ENCODE data around the gene PCSK6. TPM values are rescaled to one million over a fixed set of nuclear protein-coding genes. Genes with fewer than 3 reads are reported as not detected.

Gene PCSK6
- total and polyA plus RNA-seq, 2 experiments from 2014 or later: 0.38 TPM; not detected in 1

DNA sequence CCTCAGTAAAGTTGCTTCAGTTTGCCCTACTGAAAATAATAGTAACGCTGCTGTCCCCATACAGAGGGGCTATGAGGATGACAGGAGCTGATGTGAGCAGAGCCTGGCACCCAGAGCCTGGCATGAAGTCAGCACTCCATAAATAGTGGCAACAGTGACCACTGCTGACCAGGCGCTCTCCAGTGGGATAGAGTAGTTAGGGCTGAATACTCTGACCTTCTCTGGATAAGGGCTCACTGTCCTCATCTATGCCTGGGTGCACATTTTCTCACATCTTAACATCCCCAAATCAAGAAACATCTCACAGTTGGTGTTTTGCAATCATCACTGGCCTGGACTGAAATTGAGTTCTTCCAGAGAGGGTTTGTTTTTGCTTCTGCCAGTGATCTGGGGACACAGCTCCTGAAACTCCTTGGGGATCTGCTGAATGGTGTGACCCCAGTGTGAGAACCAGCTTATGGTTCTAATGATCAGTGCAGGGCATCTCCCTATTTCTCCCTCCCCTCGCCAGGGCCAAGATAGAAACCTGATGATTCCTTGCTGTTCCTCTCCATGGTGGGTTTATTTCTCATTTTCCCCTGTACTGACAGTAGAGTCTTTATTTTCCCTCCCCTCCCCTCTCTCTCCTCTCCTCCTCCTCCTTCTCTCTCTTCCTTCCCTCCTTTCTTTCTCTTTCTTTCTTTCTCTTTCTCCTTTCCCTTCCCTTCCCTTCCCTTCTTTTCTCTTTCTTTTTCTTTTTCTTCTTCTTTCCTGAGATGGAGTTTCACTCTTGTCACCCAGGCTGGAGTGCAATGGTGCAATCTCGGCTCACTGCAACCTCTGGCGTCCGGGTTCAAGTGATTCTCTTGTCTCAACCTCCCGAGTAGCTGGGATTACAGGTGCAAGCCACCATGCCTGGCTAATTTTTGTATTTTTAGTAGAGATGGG, 3.5 kb upstream of the PCSK6 start:
- H4K20me1 ChIP-seq (ENCODE audit: insufficient read depth): no peaks in the 10 kb centered on the region
- H3K4me2 ChIP-seq (ENCODE audit: unreplicated experiment): no peak overlapping the region
- no peaks in the 10 kb centered on the region for H3F3A ChIP-seq (ENCODE audit: insufficient read depth)
- in situ Hi-C loops (cut with MboI): no loop called here
- no peak overlapping the region for H3K9ac ChIP-seq
- no peak overlapping the region for H2AFZ ChIP-seq
- H3K36me3 ChIP-seq (ENCODE audit: low read depth): no peaks in the 10 kb centered on the region
- H3K9me3 ChIP-seq (ENCODE audit: low read depth): no peaks in the 10 kb centered on the region
- H3K79me2 ChIP-seq (ENCODE audit: insufficient read depth): no peaks in the 10 kb centered on the region
- H3K4me3 ChIP-seq: no peak overlapping the region
- DNase-seq: no peak
- peaks cover 38% of the 10 kb centered on the region for H3K27me3 ChIP-seq (replicated peaks; ENCODE audit: insufficient read depth)
- no peaks in the 10 kb centered on the region for H3K9me2 ChIP-seq (ENCODE audit: insufficient read depth)
- no peaks in the 10 kb centered on the region for H3K4me1 ChIP-seq (ENCODE audit: insufficient read depth)
- no peak overlapping the region for H3K27ac ChIP-seq
- no peak for TF ChIP-seq EZH2 (IDR thresholded peaks at IDR 0.05; ENCODE audit: insufficient read depth, poor library complexity, severe bottlenecking)
- TF ChIP-seq EZH2phosphoT487 (IDR thresholded peaks at IDR 0.05; ENCODE audit: insufficient read depth, low read depth): no peak
- 81 to 83% methylated on average over 7 of the region's 7 CpGs for WGBS, 2 experiments (ENCODE audit: low coverage in 1 of 2, low lambda C conversion rate in 2 of 2, missing lambda C conversion rate in 2 of 2)

DNA sequence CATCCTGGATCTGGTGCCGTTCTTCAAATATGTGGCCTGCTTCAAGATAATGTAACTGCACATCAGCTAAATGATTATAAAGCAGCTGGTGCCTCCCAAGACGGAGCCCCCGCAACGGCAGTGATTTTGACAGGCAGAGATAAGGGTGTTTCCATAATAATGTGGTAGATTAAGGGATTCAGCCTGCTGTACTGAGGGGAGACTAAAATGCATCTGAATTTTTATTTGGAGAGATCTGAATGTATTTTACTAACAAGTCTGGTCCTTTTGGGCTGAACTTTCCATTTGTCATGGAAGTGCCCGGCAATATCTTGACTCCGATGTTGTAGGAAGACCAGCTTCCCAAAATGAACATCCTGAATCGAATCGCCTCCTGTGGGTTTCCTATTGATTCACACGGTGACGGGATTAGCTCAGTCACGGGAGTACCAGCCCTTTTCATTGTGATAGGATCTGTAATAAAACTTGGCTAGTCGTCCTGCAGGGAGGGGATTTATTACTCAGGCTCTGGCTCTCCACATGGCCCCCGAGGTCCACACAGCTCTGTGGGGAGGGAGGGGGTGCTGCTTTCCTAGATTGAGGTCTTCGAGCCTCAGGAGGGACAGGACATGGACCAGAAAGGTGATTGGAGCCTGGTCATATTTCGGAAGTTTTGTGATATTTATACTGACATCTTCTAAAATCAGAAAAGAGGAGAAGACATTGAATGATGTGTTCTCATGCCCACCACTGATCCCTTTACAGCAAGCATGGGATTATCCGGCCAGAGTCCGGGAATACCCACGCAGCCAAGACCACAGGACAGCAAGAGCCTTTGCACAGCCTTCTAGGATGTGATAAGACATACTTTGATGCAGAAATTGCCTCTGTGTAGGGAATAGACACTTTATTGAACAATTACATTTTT, 2.5 kb upstream of the PCSK6 start:
- DNase-seq: no peak
- Histone ChIP-seq H3K4me2 (ENCODE audit: unreplicated experiment) (no peak overlapping the region), H3K4me1 (ENCODE audit: insufficient read depth) (no peaks in the 10 kb centered on the region), H3K79me2 (ENCODE audit: insufficient read depth) (no peaks in the 10 kb centered on the region), H3K9ac (no peak overlapping the region), H3K36me3 (ENCODE audit: low read depth) (no peaks in the 10 kb centered on the region), H4K20me1 (ENCODE audit: insufficient read depth) (no peaks in the 10 kb centered on the region), H3K9me2 (ENCODE audit: insufficient read depth) (no peaks in the 10 kb centered on the region), H3K9me3 (ENCODE audit: low read depth) (no peaks in the 10 kb centered on the region), H3K27me3 (replicated peaks; ENCODE audit: insufficient read depth) (peaks cover 40% of the 10 kb centered on the region), H2AFZ (no peak overlapping the region), H3K4me3 (no peak overlapping the region), H3K27ac (no peak overlapping the region), H3F3A (ENCODE audit: insufficient read depth) (no peaks in the 10 kb centered on the region)
- WGBS, 2 experiments (ENCODE audit: low coverage in 1 of 2, low lambda C conversion rate in 2 of 2, missing lambda C conversion rate in 2 of 2): 78 to 81% methylated on average over 18 of the region's 18 CpGs
- in situ Hi-C loops (cut with MboI): no loop called here
- TF ChIP-seq EZH2 (IDR thresholded peaks at IDR 0.05; ENCODE audit: insufficient read depth, poor library complexity, severe bottlenecking) (no peak), EZH2phosphoT487 (IDR thresholded peaks at IDR 0.05; ENCODE audit: insufficient read depth, low read depth) (no peak)

DNA sequence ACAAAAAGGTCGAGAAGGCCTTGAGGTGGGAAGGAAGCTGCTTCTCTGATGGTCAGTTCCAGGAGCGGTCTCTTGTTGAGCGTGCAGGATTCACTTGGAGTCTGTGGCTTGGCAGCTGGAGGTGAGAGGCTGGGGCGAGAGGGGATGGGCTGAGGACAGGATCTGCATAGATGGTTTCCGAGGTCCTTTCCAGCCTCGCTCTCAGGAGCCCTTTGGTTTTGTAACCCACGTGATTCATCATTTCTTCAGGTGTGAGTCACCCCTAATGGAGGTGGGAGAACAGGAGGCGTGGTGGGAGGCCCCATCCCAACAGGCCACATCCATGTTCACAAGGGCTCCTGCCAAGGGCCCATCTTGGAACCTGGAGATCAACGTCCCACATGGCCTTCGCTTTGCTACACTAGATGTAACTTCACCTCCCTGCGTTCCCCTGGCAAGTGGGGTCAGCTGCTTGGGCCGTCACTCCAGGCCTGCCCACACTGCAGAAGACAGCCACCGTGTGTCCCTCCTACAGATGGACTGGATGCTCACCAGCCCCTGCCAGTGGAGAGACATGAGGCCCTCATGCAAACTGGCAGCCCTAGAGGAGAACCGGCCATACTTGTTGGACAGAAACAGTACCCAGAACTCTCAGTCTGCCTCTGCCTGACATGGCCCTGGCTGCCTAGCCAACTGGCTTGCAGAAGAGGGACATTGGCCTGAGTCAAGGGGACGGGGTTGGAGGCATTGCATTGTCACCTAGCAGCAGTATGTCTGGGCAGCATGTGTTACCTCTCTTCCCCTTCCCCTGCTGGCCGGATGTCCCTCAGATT, 1.6 kb upstream of the PCSK6 start:
- Histone ChIP-seq H3K4me1 (ENCODE audit: insufficient read depth) (no peaks in the 10 kb centered on the region), H2AFZ (no peak overlapping the region), H3K36me3 (ENCODE audit: low read depth) (no peaks in the 10 kb centered on the region), H3F3A (ENCODE audit: insufficient read depth) (no peaks in the 10 kb centered on the region), H3K27ac (no peak overlapping the region), H4K20me1 (ENCODE audit: insufficient read depth) (no peaks in the 10 kb centered on the region), H3K9me3 (ENCODE audit: low read depth) (no peaks in the 10 kb centered on the region), H3K9ac (no peak overlapping the region), H3K79me2 (ENCODE audit: insufficient read depth) (no peaks in the 10 kb centered on the region), H3K4me2 (ENCODE audit: unreplicated experiment) (no peak overlapping the region), H3K4me3 (no peak overlapping the region), H3K27me3 (replicated peaks; ENCODE audit: insufficient read depth) (peaks cover 45% of the 10 kb centered on the region), H3K9me2 (ENCODE audit: insufficient read depth) (no peaks in the 10 kb centered on the region)
- DNase-seq: peak; percentile 20
- in situ Hi-C loops (cut with MboI): no loop called here
- 82 to 87% methylated on average over 15 to 16 of the region's 16 CpGs for WGBS, 2 experiments (ENCODE audit: low coverage in 1 of 2, low lambda C conversion rate in 2 of 2, missing lambda C conversion rate in 2 of 2)
- TF ChIP-seq EZH2phosphoT487 (IDR thresholded peaks at IDR 0.05; ENCODE audit: insufficient read depth, low read depth): no peak
- TF ChIP-seq EZH2 (IDR thresholded peaks at IDR 0.05; ENCODE audit: insufficient read depth, poor library complexity, severe bottlenecking): no peak

DNA sequence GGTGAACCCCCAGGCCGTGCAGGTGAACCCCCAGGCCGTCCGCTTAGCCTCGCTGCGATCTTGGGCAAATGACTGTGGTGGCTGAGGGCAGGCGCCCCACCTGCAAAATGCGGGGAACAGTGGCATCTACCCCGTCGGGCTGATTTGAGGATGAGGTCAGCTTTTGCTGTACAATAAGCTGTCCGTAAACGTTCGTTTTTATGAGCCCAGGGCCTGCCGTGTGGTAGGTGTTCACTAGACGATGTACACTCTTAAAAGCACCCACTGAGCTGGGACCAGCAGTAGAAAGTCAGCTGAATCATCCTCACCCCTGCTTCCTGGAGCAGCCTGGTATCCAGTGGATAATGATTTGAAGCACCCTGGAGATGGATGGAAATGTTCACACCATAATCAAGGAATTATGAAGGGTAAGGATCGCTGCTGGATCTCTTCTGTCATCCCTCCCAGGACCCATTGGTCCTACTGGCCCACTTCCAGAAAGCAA, 943 bp upstream of the PCSK6 start:
- no peaks in the 10 kb centered on the region for H3K9me2 ChIP-seq (ENCODE audit: insufficient read depth)
- 82 to 86% methylated on average over 12 to 15 of the region's 15 CpGs for WGBS, 2 experiments (ENCODE audit: low coverage in 1 of 2, low lambda C conversion rate in 2 of 2, missing lambda C conversion rate in 2 of 2)
- H3K79me2 ChIP-seq (ENCODE audit: insufficient read depth): no peaks in the 10 kb centered on the region
- no peak overlapping the region for H3K27ac ChIP-seq
- no peak overlapping the region for H2AFZ ChIP-seq
- H3K9ac ChIP-seq: no peak overlapping the region
- no peaks in the 10 kb centered on the region for H3K4me1 ChIP-seq (ENCODE audit: insufficient read depth)
- peaks cover 45% of the 10 kb centered on the region for H3K27me3 ChIP-seq (replicated peaks; ENCODE audit: insufficient read depth)
- DNase-seq: no peak
- in situ Hi-C loops (cut with MboI): no loop called here
- H3K4me3 ChIP-seq: no peak overlapping the region
- TF ChIP-seq EZH2phosphoT487 (IDR thresholded peaks at IDR 0.05; ENCODE audit: insufficient read depth, low read depth) (no peak), EZH2 (IDR thresholded peaks at IDR 0.05; ENCODE audit: insufficient read depth, poor library complexity, severe bottlenecking) (no peak)
- no peaks in the 10 kb centered on the region for H4K20me1 ChIP-seq (ENCODE audit: insufficient read depth)
- H3K9me3 ChIP-seq (ENCODE audit: low read depth): no peaks in the 10 kb centered on the region
- no peaks in the 10 kb centered on the region for H3F3A ChIP-seq (ENCODE audit: insufficient read depth)
- H3K36me3 ChIP-seq (ENCODE audit: low read depth): no peaks in the 10 kb centered on the region
- H3K4me2 ChIP-seq (ENCODE audit: unreplicated experiment): no peak overlapping the region
